H1 (cell line): ENCODE data around the gene CELF4. TPM values are rescaled to one million over a fixed set of nuclear protein-coding genes. Genes with fewer than 3 reads are reported as not detected.

Source experiments
- EGR1 ChIP-seq: IDR thresholded peaks from 2 replicates; pipeline ENCODE4 v1.6.1; 2011; ENCODE audit warnings: low read depth, low read length, borderline replicate concordance
- GTF2F1 ChIP-seq: IDR thresholded peaks from 2 replicates; pipeline ENCODE4 v1.6.1; 2012; ENCODE audit warnings: low read depth, low read length, improper control_type of control experiment, borderline replicate concordance
- HDAC2 ChIP-seq, 2 experiments: fragments of 300-600 bp in 1 of 2; sonication (generic) in 1 of 2; IDR thresholded peaks; 2 replicates each; pipeline ENCODE4 v1.6.1; 2011 to 2012; ENCODE audit warnings: low read depth in 2 of 2, low read length in 2 of 2, mild to moderate bottlenecking in 2 of 2, moderate library complexity in 2 of 2, borderline replicate concordance in 1 of 2, inconsistent platforms in 1 of 2
- NANOG ChIP-seq: IDR thresholded peaks from 2 replicates; pipeline ENCODE4 v1.6.1; 2011; ENCODE audit warnings: low read length, low read depth, mild to moderate bottlenecking, inconsistent platforms; ENCODE audit not compliant: insufficient read depth, poor library complexity, severe bottlenecking
- POLR2AphosphoS5 ChIP-seq: IDR thresholded peaks from 2 replicates; pipeline ENCODE4 v1.6.1; 2011; ENCODE audit warnings: low read depth, low read length
- RAD21 ChIP-seq, 2 experiments: IDR thresholded peaks in 1 of 2; conservative IDR thresholded peaks in 1 of 2; 2 replicates each; pipeline ENCODE4 v1.6.1; 2011; ENCODE audit warnings: low read depth in 2 of 2, low read length in 2 of 2, improper control_type of control experiment in 1 of 2, inconsistent platforms in 1 of 2, mild to moderate bottlenecking in 1 of 2, moderate library complexity in 1 of 2
- SUZ12 ChIP-seq: fragments of 200-600 bp; sonication (generic); IDR thresholded peaks from 2 replicates; pipeline ENCODE4 v1.6.1; 2012; ENCODE audit warnings: mild to moderate bottlenecking, inconsistent platforms, low read length, moderate library complexity, mixed read lengths
- YY1 ChIP-seq: IDR thresholded peaks from 2 replicates; pipeline ENCODE4 v1.6.1; 2011; ENCODE audit warnings: low read depth, mild to moderate bottlenecking, low read length
- polyA plus RNA-seq, 7 experiments: library from polyadenylated mRNA; depleted of rRNA in 3 of 7; stranded (reverse) in 5 of 7; unstranded in 2 of 7; fragments of >200 nt in 5 of 7; fragments of 200-250 nt in 2 of 7; gene quantifications; 1 replicate in 5 of 7; 2 replicates in 1 of 7; 4 replicates in 1 of 7; pipeline versions ENCODE4 v1.2.1 to v1.2.3, GENCODE V29; 2011 to 2013; ENCODE audit warnings: missing spikeins in 2 of 7, mixed read lengths in 2 of 7
- total RNA-seq: library from RNA; stranded (reverse); fragmentation: NEBNext Ultra II Directional; extraction: Animal tissue kit (Norgen Biotek cat#: 25700); gene quantifications from 2 replicates; pipeline ENCODE4 v1.2.1, GENCODE V29; 2021
- TF ChIP-seq, protein P1 (sequence below): fragments of 300-600 bp; sonication (generic); IDR thresholded peaks from 2 replicates; pipeline ENCODE4 v1.7.1; 2012; ENCODE audit warnings: low read length, moderate library complexity, mild to moderate bottlenecking, inconsistent platforms; ENCODE audit not compliant: insufficient replicate concordance

Gene CELF4
- total and polyA plus RNA-seq, 2 of the 8 experiments (the other 6 are each of a cell fraction or from before 2014, with no cell fraction given): 1.6 to 3.4 TPM

DNA sequence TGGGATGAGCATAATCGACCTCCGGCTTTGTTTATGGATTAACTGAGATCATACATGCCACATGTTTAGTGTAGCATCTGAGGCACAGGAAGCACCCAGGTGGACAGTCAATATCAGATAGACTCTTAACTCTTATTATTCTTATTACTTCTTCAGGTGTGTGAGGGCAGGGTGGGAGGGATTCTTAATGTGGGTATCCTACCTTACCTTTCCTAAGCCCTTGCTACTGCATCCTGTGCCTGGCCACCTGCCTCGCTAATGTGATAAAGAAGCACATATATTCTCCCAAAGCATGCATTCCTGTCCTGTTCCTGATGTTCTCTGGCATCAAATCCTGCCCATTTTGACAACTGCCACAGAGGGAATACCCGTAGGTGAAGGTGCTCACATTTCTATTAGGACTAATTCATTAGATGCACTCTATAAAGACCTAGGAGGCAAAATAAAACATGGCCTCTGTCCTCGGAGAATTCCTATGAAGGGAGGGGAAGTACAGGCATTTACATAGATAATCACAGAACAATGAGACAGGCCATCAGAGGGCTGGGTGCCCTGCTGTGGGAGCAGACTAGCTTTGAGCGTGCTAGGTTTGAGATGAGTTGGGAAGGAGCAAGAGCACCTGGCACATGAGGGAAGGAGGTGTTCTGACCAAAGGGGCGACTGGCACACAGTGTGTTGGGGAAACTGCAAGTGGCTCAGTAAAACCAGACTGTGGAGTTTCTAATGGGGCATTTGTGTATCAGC is 19.5 kb upstream of the CELF4 start (continued):
- TF ChIP-seq, protein P1, sequence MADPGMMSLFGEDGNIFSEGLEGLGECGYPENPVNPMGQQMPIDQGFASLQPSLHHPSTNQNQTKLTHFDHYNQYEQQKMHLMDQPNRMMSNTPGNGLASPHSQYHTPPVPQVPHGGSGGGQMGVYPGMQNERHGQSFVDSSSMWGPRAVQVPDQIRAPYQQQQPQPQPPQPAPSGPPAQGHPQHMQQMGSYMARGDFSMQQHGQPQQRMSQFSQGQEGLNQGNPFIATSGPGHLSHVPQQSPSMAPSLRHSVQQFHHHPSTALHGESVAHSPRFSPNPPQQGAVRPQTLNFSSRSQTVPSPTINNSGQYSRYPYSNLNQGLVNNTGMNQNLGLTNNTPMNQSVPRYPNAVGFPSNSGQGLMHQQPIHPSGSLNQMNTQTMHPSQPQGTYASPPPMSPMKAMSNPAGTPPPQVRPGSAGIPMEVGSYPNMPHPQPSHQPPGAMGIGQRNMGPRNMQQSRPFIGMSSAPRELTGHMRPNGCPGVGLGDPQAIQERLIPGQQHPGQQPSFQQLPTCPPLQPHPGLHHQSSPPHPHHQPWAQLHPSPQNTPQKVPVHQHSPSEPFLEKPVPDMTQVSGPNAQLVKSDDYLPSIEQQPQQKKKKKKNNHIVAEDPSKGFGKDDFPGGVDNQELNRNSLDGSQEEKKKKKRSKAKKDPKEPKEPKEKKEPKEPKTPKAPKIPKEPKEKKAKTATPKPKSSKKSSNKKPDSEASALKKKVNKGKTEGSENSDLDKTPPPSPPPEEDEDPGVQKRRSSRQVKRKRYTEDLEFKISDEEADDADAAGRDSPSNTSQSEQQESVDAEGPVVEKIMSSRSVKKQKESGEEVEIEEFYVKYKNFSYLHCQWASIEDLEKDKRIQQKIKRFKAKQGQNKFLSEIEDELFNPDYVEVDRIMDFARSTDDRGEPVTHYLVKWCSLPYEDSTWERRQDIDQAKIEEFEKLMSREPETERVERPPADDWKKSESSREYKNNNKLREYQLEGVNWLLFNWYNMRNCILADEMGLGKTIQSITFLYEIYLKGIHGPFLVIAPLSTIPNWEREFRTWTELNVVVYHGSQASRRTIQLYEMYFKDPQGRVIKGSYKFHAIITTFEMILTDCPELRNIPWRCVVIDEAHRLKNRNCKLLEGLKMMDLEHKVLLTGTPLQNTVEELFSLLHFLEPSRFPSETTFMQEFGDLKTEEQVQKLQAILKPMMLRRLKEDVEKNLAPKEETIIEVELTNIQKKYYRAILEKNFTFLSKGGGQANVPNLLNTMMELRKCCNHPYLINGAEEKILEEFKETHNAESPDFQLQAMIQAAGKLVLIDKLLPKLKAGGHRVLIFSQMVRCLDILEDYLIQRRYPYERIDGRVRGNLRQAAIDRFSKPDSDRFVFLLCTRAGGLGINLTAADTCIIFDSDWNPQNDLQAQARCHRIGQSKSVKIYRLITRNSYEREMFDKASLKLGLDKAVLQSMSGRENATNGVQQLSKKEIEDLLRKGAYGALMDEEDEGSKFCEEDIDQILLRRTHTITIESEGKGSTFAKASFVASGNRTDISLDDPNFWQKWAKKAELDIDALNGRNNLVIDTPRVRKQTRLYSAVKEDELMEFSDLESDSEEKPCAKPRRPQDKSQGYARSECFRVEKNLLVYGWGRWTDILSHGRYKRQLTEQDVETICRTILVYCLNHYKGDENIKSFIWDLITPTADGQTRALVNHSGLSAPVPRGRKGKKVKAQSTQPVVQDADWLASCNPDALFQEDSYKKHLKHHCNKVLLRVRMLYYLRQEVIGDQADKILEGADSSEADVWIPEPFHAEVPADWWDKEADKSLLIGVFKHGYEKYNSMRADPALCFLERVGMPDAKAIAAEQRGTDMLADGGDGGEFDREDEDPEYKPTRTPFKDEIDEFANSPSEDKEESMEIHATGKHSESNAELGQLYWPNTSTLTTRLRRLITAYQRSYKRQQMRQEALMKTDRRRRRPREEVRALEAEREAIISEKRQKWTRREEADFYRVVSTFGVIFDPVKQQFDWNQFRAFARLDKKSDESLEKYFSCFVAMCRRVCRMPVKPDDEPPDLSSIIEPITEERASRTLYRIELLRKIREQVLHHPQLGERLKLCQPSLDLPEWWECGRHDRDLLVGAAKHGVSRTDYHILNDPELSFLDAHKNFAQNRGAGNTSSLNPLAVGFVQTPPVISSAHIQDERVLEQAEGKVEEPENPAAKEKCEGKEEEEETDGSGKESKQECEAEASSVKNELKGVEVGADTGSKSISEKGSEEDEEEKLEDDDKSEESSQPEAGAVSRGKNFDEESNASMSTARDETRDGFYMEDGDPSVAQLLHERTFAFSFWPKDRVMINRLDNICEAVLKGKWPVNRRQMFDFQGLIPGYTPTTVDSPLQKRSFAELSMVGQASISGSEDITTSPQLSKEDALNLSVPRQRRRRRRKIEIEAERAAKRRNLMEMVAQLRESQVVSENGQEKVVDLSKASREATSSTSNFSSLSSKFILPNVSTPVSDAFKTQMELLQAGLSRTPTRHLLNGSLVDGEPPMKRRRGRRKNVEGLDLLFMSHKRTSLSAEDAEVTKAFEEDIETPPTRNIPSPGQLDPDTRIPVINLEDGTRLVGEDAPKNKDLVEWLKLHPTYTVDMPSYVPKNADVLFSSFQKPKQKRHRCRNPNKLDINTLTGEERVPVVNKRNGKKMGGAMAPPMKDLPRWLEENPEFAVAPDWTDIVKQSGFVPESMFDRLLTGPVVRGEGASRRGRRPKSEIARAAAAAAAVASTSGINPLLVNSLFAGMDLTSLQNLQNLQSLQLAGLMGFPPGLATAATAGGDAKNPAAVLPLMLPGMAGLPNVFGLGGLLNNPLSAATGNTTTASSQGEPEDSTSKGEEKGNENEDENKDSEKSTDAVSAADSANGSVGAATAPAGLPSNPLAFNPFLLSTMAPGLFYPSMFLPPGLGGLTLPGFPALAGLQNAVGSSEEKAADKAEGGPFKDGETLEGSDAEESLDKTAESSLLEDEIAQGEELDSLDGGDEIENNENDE: no peak
- TF ChIP-seq NANOG (peak; percentile 94), YY1 (peak; percentile 73; the same call in 1 of the 2 replicates), EGR1 (no peak), RAD21 (IDR thresholded peaks at IDR 0.05 in 1 of 2, conservative IDR thresholded peaks at IDR 0.05 in 1 of 2; ENCODE audit: low read depth in 2 of 2, low read length in 2 of 2) (no peak; a peak in 1 of 4 replicates), GTF2F1 (no peak), SUZ12 (no peak), POLR2AphosphoS5 (no peak), HDAC2 (IDR thresholded peaks at IDR 0.05; ENCODE audit: borderline replicate concordance in 1 of 2, low read depth in 2 of 2, low read length in 2 of 2) (no peak)
